Natural killer cell treated with Interleukin-12 subunit alpha and Interleukin-12 subunit beta and Interleukin-15 and Interleukin-18, amount 100 ng/mL, for 72 hours (primary cell): ENCODE data around the gene SNPH. TPM values are rescaled to one million over a fixed set of nuclear protein-coding genes. Genes with fewer than 3 reads are reported as not detected.

Experiments used
- ATAC-seq, 2 donors: fragments of 150-1000 bp; cut with Tn5 transposase in 1 of 2; sonication (Bioruptor Pico), chemical (Tn5 transposase) in 1 of 2; 2 replicates each; pipeline ENCODE4 v1.10.0; 2021
- DNase-seq: peaks from one replicate; pipeline ENCODE4 v3.0.0; 2022; ENCODE audit warnings: low spot score
- H3K27ac Mint-ChIP-seq, 2 donors: 1 replicate in 1 of 2; 2 replicates in 1 of 2; pipeline ENCODE4 v1.8.0; 2022; ENCODE audit warnings: mixed read lengths in 2 of 2, mild to moderate bottlenecking in 1 of 2, moderate library complexity in 1 of 2
- H3K27me3 Mint-ChIP-seq, 2 donors: 1 replicate in 1 of 2; 2 replicates in 1 of 2; pipeline ENCODE4 v1.8.0; 2022; ENCODE audit warnings: mixed read lengths in 2 of 2
- H3K36me3 Mint-ChIP-seq: one replicate; pipeline ENCODE4 v1.8.0; 2022; ENCODE audit warnings: mixed read lengths
- H3K4me1 Mint-ChIP-seq, 2 donors: 1 replicate in 1 of 2; 2 replicates in 1 of 2; pipeline ENCODE4 v1.8.0; 2022; ENCODE audit warnings: low read depth in 2 of 2, mixed read lengths in 2 of 2, mild to moderate bottlenecking in 1 of 2
- H3K4me3 Mint-ChIP-seq: one replicate; pipeline ENCODE4 v1.8.0; 2022; ENCODE audit warnings: mixed read lengths
- H3K9me3 Mint-ChIP-seq: 2 replicates; pipeline ENCODE4 v1.8.0; 2022; ENCODE audit warnings: mixed read lengths
- total RNA-seq, 2 donors: library from RNA; stranded (reverse); gene quantifications; one replicate each; pipeline ENCODE4 v1.2.3, GENCODE V29; 2022

Gene SNPH
- total RNA-seq, 2 donors from 2014 or later: 1.5 to 1.9 TPM

GRCh38 chr20:1287306-1287705, 21.2 kb downstream of the SNPH start:
- Mint-ChIP-seq H3K4me3 (no peak overlapping the region), H3K27ac (no peak overlapping the region), H3K9me3 (no peaks in the 10 kb centered on the region), H3K27me3 (no peaks in the 10 kb centered on the region), H3K4me1 (peaks cover 0 to 6% of the 10 kb centered on the region in 2 donors), H3K36me3 (no peaks in the 10 kb centered on the region)
- no peak for DNase-seq
- ATAC-seq: no peak

- H3K27ac Mint-ChIP-seq: no peak overlapping the region
- H3K4me3 Mint-ChIP-seq: no peak overlapping the region
- H3K27me3 Mint-ChIP-seq: no peaks in the 10 kb centered on the region
- H3K36me3 Mint-ChIP-seq: no peaks in the 10 kb centered on the region
- H3K4me1 Mint-ChIP-seq: peaks cover 0 to 6% of the 10 kb centered on the region in 2 donors
- no peak for DNase-seq
- no peaks in the 10 kb centered on the region for H3K9me3 Mint-ChIP-seq
- no peak for ATAC-seq
Measured at GRCh38 chr20:1287787-1288569, 21.9 kb downstream of the SNPH start.

- Mint-ChIP-seq H3K27me3 (no peaks in the 10 kb centered on the region), H3K4me3 (no peak overlapping the region), H3K4me1 (peaks cover 0 to 6% of the 10 kb centered on the region in 2 donors), H3K36me3 (no peaks in the 10 kb centered on the region), H3K9me3 (no peaks in the 10 kb centered on the region), H3K27ac (no peak overlapping the region)
- no peak for DNase-seq
- no peak for ATAC-seq
Measured at GRCh38 chr20:1291191-1291741, 25.2 kb downstream of the SNPH start.

- H3K4me1 Mint-ChIP-seq: no peaks in the 10 kb centered on the region
- DNase-seq (no peak), ATAC-seq (no peak)
- H3K9me3 Mint-ChIP-seq: no peaks in the 10 kb centered on the region
- no peak overlapping the region for H3K27ac Mint-ChIP-seq
- H3K27me3 Mint-ChIP-seq: no peaks in the 10 kb centered on the region
- H3K36me3 Mint-ChIP-seq: no peaks in the 10 kb centered on the region
- H3K4me3 Mint-ChIP-seq: no peak overlapping the region
Measured at GRCh38 chr20:1292620-1293019, 26.5 kb downstream of the SNPH start.

- no peak overlapping the region for H3K4me3 Mint-ChIP-seq
- H3K27ac Mint-ChIP-seq: no peak overlapping the region
- H3K27me3 Mint-ChIP-seq: no peaks in the 10 kb centered on the region
- DNase-seq (no peak), ATAC-seq (no peak)
- no peaks in the 10 kb centered on the region for H3K4me1 Mint-ChIP-seq
- no peaks in the 10 kb centered on the region for H3K36me3 Mint-ChIP-seq
- H3K9me3 Mint-ChIP-seq: no peaks in the 10 kb centered on the region
Measured at GRCh38 chr20:1293641-1294379, 27.7 kb downstream of the SNPH start.

DNA sequence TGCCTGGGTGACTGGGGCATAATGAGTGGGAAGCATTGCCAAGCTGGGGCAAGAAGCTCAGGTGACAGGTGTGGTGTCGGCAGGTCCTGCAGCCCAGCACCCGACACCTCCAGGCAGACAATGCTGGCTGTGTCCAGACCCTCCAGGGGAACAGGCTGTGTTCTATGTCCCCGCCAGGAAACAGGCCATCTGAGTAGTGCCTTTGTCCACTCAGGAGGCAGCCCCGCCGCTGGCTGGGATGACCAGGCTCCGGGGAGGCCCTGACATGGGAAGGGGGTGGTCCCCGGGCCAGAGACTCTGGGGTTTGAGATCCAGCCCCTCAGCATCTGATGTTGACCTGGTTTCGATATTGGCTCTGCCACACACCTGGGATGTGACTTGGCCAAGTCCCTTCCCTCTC, 28.4 kb downstream of the SNPH start:
- no peaks in the 10 kb centered on the region for H3K36me3 Mint-ChIP-seq
- H3K27me3 Mint-ChIP-seq: no peaks in the 10 kb centered on the region
- H3K4me1 Mint-ChIP-seq: no peaks in the 10 kb centered on the region
- H3K4me3 Mint-ChIP-seq: no peak overlapping the region
- no peaks in the 10 kb centered on the region for H3K9me3 Mint-ChIP-seq
- DNase-seq (no peak), ATAC-seq (no peak)
- no peak overlapping the region for H3K27ac Mint-ChIP-seq

- ATAC-seq: no peak
- Mint-ChIP-seq H3K9me3 (no peaks in the 10 kb centered on the region), H3K4me1 (no peaks in the 10 kb centered on the region), H3K27me3 (no peaks in the 10 kb centered on the region), H3K4me3 (no peak overlapping the region), H3K36me3 (no peaks in the 10 kb centered on the region), H3K27ac (no peak overlapping the region)
- no peak for DNase-seq
Measured at GRCh38 chr20:1295276-1295930, 29.3 kb downstream of the SNPH start.

GRCh38 chr20:1296117-1296610, 30.1 kb downstream of the SNPH start:
- no peaks in the 10 kb centered on the region for H3K27me3 Mint-ChIP-seq
- H3K4me3 Mint-ChIP-seq: no peak overlapping the region
- H3K27ac Mint-ChIP-seq: no peak overlapping the region
- H3K36me3 Mint-ChIP-seq: no peaks in the 10 kb centered on the region
- DNase-seq: no peak
- H3K9me3 Mint-ChIP-seq: no peaks in the 10 kb centered on the region
- peaks cover 5% of the 10 kb centered on the region in 2 donors for H3K4me1 Mint-ChIP-seq
- no peak for ATAC-seq

DNA sequence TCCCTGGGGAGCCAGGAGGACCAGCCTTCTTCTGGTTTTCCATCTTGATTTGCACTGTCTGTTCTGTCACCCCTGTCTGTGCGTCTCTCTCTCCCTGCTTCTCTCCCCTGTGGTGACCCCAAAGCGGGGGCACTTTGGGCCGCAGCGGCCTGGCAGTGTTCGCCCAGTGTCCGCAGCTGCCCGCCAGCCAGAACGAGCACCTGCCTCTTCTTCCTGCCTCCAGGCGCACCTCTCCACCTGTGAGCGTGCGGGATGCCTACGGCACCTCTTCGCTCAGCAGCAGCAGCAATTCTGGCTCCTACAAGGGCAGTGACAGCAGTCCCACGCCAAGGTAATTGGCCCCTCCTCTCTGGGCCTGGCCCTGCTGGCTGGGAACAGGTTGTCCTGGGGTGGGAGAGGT, 30.8 kb downstream of the SNPH start:
- no peaks in the 10 kb centered on the region for H3K9me3 Mint-ChIP-seq
- no peaks in the 10 kb centered on the region for H3K36me3 Mint-ChIP-seq
- H3K27ac Mint-ChIP-seq: no peak overlapping the region
- peaks cover 6 to 9% of the 10 kb centered on the region in 2 donors for H3K4me1 Mint-ChIP-seq
- ATAC-seq (no peak), DNase-seq (peak; percentile 54)
- H3K4me3 Mint-ChIP-seq: no peak overlapping the region
- no peaks in the 10 kb centered on the region for H3K27me3 Mint-ChIP-seq

DNA sequence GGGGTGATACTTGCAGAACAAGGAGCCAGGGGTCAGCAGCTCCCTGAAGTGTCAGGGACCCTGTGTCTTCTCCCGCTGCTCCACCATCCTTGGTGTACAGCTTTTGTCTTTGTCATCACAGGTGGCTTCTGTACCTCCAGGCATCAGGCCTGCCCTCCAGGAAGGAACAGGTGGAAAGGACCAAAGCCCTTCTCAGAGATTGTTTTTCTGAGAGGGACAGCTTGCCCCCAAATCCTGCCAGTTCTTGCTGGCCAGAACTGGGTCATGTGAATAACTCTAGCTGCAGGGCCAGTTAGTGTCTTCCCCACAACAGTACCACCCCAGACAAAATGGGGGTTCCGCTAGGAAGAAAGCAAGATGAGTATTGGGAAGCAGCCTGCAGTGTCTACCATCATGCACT, 31.4 kb downstream of the SNPH start:
- Mint-ChIP-seq H3K9me3 (no peaks in the 10 kb centered on the region), H3K27ac (no peak overlapping the region), H3K27me3 (no peaks in the 10 kb centered on the region), H3K36me3 (no peaks in the 10 kb centered on the region), H3K4me3 (no peak overlapping the region), H3K4me1 (peaks cover 6 to 9% of the 10 kb centered on the region in 2 donors)
- ATAC-seq (no peak), DNase-seq (peak; percentile 12)

- Mint-ChIP-seq H3K27ac (no peak overlapping the region), H3K4me3 (no peak overlapping the region), H3K4me1 (peaks cover 6 to 9% of the 10 kb centered on the region in 2 donors), H3K9me3 (no peaks in the 10 kb centered on the region), H3K36me3 (no peaks in the 10 kb centered on the region), H3K27me3 (no peaks in the 10 kb centered on the region)
- DNase-seq: peak; percentile 23
- no peak for ATAC-seq
Measured at GRCh38 chr20:1298166-1298565, 32.1 kb downstream of the SNPH start.

DNA sequence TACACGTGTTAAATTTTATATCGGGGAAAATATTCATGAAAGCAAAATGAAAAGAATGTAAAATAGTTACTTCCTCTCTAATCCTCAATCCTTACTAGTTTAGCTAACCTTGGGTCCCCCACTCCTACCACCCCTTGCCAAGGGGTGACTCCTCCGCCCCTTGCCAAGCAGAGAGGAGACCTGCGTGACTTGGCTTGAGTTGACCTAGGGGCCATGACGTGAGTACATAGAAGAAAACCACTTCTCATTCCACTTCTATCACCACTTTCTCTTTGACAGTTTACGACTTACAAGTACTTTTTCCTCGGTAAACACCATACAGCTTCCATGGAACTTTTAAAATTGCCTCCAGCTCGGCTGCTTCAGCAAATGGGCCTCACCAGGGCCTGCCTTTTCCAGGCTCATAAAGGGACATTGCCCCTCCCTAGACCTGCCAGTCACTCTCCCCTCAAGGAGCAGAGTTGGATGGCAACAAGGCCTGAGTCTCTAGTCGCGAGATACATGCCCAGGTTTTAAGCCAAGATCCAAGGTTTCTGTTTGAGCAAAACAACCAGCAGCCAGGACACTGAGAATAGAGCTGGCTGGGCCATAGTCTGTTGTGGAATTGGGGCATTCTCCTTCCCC, 32.9 kb downstream of the SNPH start:
- ATAC-seq (no peak), DNase-seq (peak; percentile 35)
- H3K9me3 Mint-ChIP-seq: no peaks in the 10 kb centered on the region
- H3K27ac Mint-ChIP-seq: no peak overlapping the region
- peaks cover 6 to 9% of the 10 kb centered on the region in 2 donors for H3K4me1 Mint-ChIP-seq
- no peaks in the 10 kb centered on the region for H3K36me3 Mint-ChIP-seq
- no peaks in the 10 kb centered on the region for H3K27me3 Mint-ChIP-seq
- H3K4me3 Mint-ChIP-seq: no peak overlapping the region

DNA sequence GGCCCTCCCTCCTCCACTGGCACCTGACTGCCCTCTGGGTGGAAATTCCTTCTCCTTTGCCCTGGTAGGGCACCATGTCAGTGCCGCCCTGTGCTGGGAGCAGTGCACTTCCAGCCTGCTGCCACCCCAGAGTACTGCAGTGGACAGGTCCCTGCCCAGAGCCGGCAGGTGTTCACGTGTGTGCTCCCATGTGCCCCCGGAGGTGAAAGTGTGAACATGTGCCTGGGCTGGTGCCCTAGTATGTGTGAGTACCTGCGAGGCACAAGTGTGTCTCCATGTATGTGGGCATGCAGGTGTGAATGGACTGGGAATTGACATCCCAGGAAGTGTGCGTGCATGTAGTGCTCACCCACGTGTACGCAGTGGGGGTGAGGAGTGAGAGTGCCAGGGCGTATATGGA, 33.4 kb downstream of the SNPH start:
- no peaks in the 10 kb centered on the region for H3K36me3 Mint-ChIP-seq
- no peak overlapping the region for H3K4me3 Mint-ChIP-seq
- ATAC-seq (no peak), DNase-seq (peak; percentile 47)
- no peaks in the 10 kb centered on the region for H3K9me3 Mint-ChIP-seq
- no peak overlapping the region for H3K27ac Mint-ChIP-seq
- peaks cover 6 to 9% of the 10 kb centered on the region in 2 donors for H3K4me1 Mint-ChIP-seq
- no peaks in the 10 kb centered on the region for H3K27me3 Mint-ChIP-seq
